Measurements from ENCODE around the gene SARM1.
"Not testable (repeated sequence)": the region's sequence is repeated elsewhere in the genome, so short reads cannot be mapped to it uniquely, and the experiment has no call there.

Gene SARM1

GRCh38 chr17:28335201-28335958 is 36.1 kb upstream of the SARM1 start, which contains the start of the genes IFT20 and TNFAIP1:
IFT20 (minus strand) TSS chr17:28335472; CDS start chr17:28331985, 3,487 bp downstream.
TNFAIP1 (plus strand) TSS chr17:28335761; CDS start chr17:28339522, 3,761 bp downstream.
- no peaks in the 10 kb centered on the region for H3K9me3 ChIP-seq (ENCODE audit: severe bottlenecking)
- ATAC-seq (ENCODE audit: low read depth) (peak; percentile 88), DNase-seq (ENCODE audit: low spot score) (peak; percentile 100)
- H3K27ac ChIP-seq (ENCODE audit: poor library complexity, severe bottlenecking) = peak within 1 kb of the TSS; percentile 89
- TF ChIP-seq CTCF (IDR thresholded peaks at IDR 0.05; ENCODE audit: poor library complexity, severe bottlenecking) = peak; percentile 11
- H3K27me3 ChIP-seq (ENCODE audit: insufficient read depth, poor library complexity, severe bottlenecking) = no peaks in the 10 kb centered on the region
- peaks cover 30% of the 10 kb centered on the region for H3K36me3 ChIP-seq (ENCODE audit: low read depth)
- peaks cover 20% of the 10 kb centered on the region for H3K4me1 ChIP-seq (ENCODE audit: insufficient read depth, poor library complexity, severe bottlenecking)
- H3K4me3 ChIP-seq (ENCODE audit: severe bottlenecking) = peak within 1 kb of the TSS; percentile 74

GRCh38 chr17:28335959-28336871 is 35.3 kb upstream of the SARM1 start:
- Histone ChIP-seq H3K9me3 (ENCODE audit: severe bottlenecking) (no peaks in the 10 kb centered on the region), H3K27me3 (ENCODE audit: insufficient read depth, poor library complexity, severe bottlenecking) (no peaks in the 10 kb centered on the region), H3K4me1 (ENCODE audit: insufficient read depth, poor library complexity, severe bottlenecking) (peaks cover 20% of the 10 kb centered on the region), H3K36me3 (ENCODE audit: low read depth) (peaks cover 33% of the 10 kb centered on the region), H3K4me3 (ENCODE audit: severe bottlenecking) (peak overlapping the region; percentile 74), H3K27ac (ENCODE audit: poor library complexity, severe bottlenecking) (peak overlapping the region; percentile 89)
- ATAC-seq (ENCODE audit: low read depth) (peak; percentile 47), DNase-seq (ENCODE audit: low spot score) (peak; percentile 86)
- TF ChIP-seq CTCF (IDR thresholded peaks at IDR 0.05; ENCODE audit: poor library complexity, severe bottlenecking) = no peak

GRCh38 chr17:28338056-28338768 is 33.3 kb upstream of the SARM1 start:
- DNase-seq (ENCODE audit: low spot score) = no peak
- H3K27ac ChIP-seq (ENCODE audit: poor library complexity, severe bottlenecking) = peak overlapping the region; percentile 89

GRCh38 chr17:28338769-28339212 is 32.7 kb upstream of the SARM1 start:
- not testable (repeated sequence) for H3K4me3 ChIP-seq (ENCODE audit: severe bottlenecking); DNase-seq (ENCODE audit: low spot score); ATAC-seq (ENCODE audit: low read depth); H3K9me3 ChIP-seq (ENCODE audit: severe bottlenecking); H3K27me3 ChIP-seq (ENCODE audit: insufficient read depth, poor library complexity, severe bottlenecking)
- Histone ChIP-seq H3K36me3 (ENCODE audit: low read depth) (peaks cover 54% of the 10 kb centered on the region), H3K4me1 (ENCODE audit: insufficient read depth, poor library complexity, severe bottlenecking) (peaks cover 20% of the 10 kb centered on the region), H3K27ac (ENCODE audit: poor library complexity, severe bottlenecking) (peak overlapping the region; percentile 89)

More at GRCh38 chr17:28338056-28338768, 33.3 kb upstream of the SARM1 start:
- TF ChIP-seq CTCF (IDR thresholded peaks at IDR 0.05; ENCODE audit: poor library complexity, severe bottlenecking) = no peak
- no peaks in the 10 kb centered on the region for H3K9me3 ChIP-seq (ENCODE audit: severe bottlenecking)
- peaks cover 20% of the 10 kb centered on the region for H3K4me1 ChIP-seq (ENCODE audit: insufficient read depth, poor library complexity, severe bottlenecking)
- no peaks in the 10 kb centered on the region for H3K27me3 ChIP-seq (ENCODE audit: insufficient read depth, poor library complexity, severe bottlenecking)
- no peak for ATAC-seq (ENCODE audit: low read depth)
- no peak overlapping the region for H3K4me3 ChIP-seq (ENCODE audit: severe bottlenecking)
- H3K36me3 ChIP-seq (ENCODE audit: low read depth) = peaks cover 53% of the 10 kb centered on the region

GRCh38 chr17:28339431-28339830 is 32.1 kb upstream of the SARM1 start:
- H3K36me3 ChIP-seq (ENCODE audit: low read depth) = peaks cover 56% of the 10 kb centered on the region
- H3K4me3 ChIP-seq (ENCODE audit: severe bottlenecking) = no peak overlapping the region
- ATAC-seq (ENCODE audit: low read depth) = no peak
- no peaks in the 10 kb centered on the region for H3K9me3 ChIP-seq (ENCODE audit: severe bottlenecking)
- H3K4me1 ChIP-seq (ENCODE audit: insufficient read depth, poor library complexity, severe bottlenecking) = peaks cover 20% of the 10 kb centered on the region
- DNase-seq (ENCODE audit: low spot score) = no peak
- peak overlapping the region; percentile 89 for H3K27ac ChIP-seq (ENCODE audit: poor library complexity, severe bottlenecking)
- no peaks in the 10 kb centered on the region for H3K27me3 ChIP-seq (ENCODE audit: insufficient read depth, poor library complexity, severe bottlenecking)
- TF ChIP-seq CTCF (IDR thresholded peaks at IDR 0.05; ENCODE audit: poor library complexity, severe bottlenecking) = no peak

Measured in RWPE2 (cell line).